CD4-positive, alpha-beta T cell treated with Interleukin-15 for 1 hour (primary cell): ENCODE results near the gene NT5DC1.

ENCODE experiments used
- DNase-seq: peaks from one replicate; pipeline ENCODE4 v3.0.0-alpha.2; 2020

Gene NT5DC1

GRCh38 chr6:116200619-116201249 lies 100.1 kb downstream of the NT5DC1 start:
- DNase-seq = no peak

DNA sequence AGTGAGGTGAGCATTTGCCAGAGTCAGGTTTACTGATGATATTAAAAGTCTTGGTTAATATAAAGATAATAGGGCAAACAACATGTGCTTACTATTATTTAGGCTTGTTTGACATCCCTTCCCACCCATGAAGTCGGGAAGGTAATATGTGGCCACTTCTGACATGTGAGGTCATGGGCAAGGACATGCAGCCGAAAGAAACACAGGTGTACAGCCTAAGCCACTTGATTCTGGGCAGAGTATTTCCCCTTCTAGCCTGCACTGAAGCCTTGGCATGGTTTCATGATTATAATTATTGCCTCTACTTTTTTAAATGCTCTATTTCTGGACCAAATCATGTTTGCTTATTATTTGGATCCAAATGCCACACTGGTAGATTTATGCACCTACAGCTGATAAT lies 100.9 kb downstream of the NT5DC1 start:
- no peak for DNase-seq

DNA sequence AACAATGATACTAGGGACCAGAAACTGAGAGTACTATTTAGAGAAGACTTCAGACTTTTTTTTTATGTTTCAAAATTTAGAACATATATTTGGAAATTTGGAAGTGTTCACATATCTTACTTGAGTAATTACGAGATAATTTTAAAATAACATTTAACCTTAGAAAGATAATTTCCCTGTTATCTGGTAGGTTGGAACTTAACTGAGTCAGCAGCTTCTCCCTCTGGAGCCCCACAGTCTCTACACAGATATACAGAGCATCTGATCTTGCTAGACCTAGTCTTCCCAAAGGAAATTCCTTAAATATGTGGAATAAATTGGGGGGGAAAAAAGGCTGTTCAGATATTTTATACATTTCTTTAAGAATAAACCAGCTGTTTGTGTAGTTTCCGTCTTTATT lies 104.6 kb downstream of the NT5DC1 start:
- DNase-seq = no peak

DNA sequence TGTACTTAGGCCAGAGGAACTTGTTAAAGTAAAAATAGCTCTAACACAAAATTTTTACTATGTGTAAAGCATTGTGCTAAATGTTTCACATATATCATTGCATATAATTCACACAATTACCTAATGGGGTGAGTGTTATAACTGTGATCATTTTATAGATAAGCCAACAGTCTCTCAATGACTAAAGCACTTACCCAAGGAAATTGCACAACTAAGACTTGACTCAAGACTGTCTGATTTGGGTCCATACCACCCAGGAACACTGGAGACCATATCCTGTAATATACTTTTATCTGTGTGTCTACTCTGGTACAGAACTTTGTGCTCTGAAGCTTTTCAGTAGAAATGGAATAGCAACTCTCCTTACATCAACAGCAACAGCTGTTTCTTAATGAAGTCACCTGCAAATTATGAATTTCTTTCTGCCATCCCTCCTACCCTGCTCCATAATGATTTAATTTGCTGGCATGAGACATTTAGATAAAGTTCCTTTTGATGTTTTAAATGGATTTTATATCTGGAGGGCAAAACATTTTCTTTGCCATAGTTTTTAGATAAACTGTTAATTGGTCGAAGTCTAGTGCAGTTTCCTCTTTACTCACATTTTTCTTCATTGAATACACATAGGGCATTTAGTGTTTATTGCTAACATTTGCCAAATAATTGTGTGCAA lies 105.7 kb downstream of the NT5DC1 start:
- DNase-seq = no peak

DNA sequence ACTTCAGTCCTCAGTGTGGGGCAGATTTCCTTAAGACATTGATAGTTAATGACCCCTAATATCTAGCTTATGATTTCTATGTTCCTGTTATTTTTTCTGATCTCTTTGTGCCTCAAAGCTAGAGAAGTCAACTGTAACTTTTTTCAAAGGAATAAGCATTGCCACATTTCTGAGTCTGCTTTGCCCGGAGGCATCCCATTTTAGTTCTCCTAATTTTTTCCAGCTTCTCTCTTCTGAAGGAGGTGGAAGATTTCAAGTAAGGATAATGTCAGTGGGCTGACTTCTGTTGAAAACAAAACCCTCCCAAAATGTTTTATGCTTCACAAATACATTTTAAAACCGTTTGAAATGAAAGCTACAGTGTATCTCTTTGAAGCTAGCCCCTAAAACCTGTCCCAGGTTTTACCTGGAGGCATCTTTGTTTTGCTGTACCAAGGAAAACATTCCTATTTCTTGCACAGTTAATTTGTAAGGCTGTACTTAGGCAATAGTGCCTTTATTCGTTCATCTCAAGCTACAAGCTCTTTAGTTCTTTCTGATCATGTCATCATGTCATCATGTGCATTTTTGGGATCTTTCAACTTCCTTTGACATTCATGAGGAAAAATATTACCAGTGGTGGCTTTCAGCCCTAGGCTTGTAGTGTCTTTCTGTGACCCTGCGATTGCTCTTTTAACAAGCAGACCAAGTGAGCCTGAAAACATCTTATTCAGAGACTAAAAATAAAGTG lies 107.6 kb downstream of the NT5DC1 start:
- DNase-seq = no peak

GRCh38 chr6:116210316-116210715 lies 109.7 kb downstream of the NT5DC1 start:
- DNase-seq = no peak

GRCh38 chr6:116210750-116211425 lies 110.2 kb downstream of the NT5DC1 start:
- no peak for DNase-seq

DNA sequence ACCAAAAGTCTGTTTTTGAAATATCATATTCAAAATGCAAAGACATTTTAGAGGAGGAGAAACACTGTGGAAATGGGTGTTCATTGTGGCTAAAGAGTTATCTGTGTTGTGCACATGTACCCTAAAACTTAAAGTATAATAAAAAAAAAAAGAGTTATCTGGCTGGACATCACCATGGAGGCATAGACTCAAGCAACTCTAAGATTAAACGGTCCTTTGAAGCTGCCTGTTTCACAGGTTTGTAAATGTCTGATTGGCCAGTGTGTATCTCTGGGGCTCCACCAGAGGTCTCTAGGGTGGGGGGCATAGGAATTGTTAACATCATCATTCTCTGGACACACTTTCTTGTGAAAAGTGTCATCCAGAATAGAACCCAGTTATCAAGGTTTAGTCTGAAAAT lies 114.0 kb downstream of the NT5DC1 start:
- DNase-seq = no peak

DNA sequence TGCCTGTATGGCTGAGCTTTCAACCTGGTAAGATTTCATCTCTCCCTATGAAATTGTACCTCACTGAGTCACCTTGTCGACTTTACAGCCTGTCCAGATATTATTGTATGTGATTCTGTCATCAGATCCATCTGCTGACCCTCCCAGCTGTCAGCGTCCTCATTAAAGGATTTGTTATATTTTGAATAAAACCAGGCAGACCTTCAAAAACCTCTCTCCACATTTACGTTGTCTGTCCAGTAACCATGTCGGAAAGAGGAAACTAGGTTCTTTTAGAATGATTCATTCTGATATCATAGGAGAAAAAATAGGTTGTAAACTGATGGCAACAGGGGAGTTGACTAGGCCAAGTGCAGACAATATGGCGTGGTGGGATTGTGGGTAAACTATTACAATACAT lies 114.8 kb downstream of the NT5DC1 start:
- DNase-seq = no peak

- no peak for DNase-seq
Measured at GRCh38 chr6:116217069-116217468, 116.4 kb downstream of the NT5DC1 start.

- no peak for DNase-seq
Measured at GRCh38 chr6:116218172-116218633, 117.5 kb downstream of the NT5DC1 start.

DNA sequence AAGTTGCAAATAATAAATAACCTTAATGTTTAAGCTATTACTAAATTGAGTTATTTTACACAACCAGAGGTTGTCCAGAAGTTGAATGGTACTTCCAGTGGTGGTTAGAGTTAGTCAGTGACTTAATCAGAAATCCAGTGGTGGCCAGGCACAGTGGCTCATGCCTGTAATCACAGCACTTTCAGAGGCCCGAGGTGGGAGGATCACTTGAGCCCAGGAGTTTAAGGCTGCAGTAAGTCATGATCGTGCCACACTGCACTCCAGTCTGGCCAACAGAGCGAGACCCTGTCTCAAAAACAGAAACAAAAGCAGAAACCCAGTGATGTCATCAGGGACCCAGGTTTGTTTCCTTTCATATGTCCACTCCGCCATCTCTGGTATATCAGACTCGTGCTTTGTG lies 118.2 kb downstream of the NT5DC1 start:
- DNase-seq = no peak

DNA sequence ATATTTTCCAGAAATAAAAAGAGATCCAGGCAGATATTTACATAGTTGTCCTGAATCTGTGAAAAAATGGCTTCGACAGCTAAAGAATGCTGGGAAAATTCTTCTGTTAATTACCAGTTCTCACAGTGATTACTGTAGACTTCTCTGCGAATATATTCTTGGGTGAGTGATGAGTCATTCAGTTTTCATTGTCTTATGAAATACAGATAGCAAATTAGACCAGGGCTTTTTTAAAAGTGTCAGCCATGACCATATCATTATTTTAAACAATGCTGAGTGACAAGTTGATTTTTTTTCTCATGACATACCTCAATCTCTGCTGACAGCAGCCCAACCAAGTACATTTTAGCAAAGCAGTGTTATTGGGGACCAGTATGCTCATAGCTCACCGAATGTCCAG lies 120.4 kb downstream of the NT5DC1 start:
- DNase-seq = no peak

- no peak for DNase-seq
Measured at GRCh38 chr6:116221911-116222310, 121.3 kb downstream of the NT5DC1 start.

DNA sequence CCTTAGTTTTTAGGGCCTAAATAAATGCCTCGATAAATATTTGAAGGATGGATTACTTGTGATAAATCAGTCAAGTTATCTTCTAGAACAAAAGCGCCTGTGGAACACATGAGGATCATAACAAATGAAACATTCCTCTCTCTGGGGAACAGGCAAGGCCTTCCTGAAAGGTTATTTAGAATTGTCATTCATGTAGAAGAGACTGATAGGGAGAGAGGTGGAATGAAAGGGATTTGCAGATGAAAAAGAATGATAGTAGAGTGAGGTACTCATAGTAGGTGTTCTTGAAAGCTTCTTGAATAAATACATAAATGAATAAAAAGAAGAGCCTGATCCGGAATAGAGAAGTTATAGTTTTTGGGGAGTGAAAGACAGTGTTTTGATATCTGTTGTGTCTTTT lies 122.7 kb downstream of the NT5DC1 start:
- DNase-seq = no peak

- DNase-seq = peak; percentile 20
Measured at GRCh38 chr6:116229287-116229913, 128.7 kb downstream of the NT5DC1 start.

GRCh38 chr6:116234689-116235088 lies 134.0 kb downstream of the NT5DC1 start:
- DNase-seq = no peak

DNA sequence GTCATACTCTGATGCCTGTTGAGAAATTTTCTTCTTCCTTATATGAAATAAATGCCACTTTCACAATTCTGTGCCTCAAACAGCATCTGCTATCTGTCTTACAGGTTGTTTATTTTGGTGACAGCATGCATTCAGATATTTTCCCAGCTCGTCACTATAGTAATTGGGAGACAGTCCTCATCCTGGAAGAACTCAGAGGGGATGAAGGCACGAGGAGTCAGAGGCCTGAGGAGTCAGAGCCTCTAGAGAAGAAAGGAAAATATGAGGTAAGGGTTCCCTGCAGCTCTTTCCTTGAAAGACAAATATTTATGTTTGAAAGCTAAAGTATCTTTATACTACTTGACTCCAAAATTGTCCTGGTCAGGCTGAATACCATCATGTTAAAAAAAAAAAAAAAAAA lies 137.4 kb downstream of the NT5DC1 start:
- DNase-seq = no peak

DNA sequence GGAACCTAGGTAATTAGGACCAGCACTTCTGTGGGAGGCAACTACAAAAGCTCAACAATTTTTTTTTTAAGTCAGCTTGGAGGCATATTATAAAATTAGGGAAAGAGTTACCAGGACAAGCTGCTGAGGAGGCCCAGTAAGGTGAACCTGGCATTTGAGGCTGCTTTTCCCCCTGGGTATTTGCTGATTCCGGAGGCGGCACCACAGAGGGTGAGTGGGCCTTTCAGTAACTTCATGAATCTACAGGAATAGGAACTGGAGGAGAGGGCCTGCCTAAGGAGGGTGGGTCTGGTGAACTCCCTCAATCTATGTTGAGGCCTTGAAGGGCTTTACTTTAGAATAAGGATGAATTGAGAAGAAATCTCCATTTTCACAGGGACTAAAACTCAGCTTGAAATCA lies 138.6 kb downstream of the NT5DC1 start:
- DNase-seq = no peak

DNA sequence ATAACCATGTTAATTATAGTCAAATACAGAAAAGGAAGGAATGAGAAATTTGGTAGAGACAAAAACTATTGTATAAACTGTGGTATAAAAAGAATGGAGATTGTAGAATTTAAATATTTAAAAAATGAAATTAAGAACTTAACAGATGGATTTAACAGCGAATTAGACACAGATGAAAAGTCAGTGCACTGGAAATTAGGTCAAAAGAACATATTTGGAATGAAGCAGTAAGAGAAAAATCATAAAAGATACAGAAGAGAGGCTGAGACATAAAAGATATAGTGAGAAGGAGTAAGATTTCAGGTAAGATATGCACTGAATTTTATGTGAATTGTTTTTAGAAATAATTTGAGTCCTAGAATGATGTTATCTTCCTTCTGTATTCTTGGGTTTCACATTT lies 139.2 kb downstream of the NT5DC1 start:
- no peak for DNase-seq

DNA sequence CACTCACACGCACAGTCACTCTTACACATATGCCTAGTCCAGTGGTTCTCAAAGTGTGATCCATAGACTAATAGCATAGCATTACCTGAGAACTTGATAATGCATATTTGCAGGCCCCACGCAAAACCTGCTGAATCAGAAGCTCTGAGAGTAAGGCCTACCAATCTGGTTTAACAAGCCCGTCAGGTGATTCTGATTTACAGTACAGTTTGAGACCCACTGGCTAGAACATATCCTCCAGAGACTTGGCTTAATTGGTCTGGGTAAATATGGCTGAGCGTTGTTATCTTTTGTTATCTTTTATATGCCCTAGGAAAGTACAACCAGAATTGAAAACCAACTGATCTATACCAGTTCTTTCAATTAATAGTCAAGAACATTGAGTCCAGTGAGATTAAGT lies 143.6 kb downstream of the NT5DC1 start:
- DNase-seq = no peak

DNA sequence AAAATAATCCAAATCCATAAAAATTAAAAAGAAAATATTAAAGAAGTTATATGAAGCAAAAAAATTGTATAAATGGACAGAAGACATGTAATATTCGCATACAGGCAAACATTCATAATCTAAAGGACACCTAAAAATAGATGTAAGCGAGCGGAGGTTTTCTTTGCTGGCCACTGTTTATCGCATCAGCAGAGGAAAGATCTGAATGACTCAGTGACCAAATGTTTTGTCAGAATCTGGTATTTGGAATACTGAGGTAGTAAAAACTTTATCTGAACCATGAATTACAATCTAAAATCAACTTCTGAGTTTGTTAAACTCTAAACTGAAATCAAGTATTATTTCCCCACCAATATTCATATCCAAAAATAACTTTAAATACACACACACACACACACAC lies 145.4 kb downstream of the NT5DC1 start:
- no peak for DNase-seq

DNA sequence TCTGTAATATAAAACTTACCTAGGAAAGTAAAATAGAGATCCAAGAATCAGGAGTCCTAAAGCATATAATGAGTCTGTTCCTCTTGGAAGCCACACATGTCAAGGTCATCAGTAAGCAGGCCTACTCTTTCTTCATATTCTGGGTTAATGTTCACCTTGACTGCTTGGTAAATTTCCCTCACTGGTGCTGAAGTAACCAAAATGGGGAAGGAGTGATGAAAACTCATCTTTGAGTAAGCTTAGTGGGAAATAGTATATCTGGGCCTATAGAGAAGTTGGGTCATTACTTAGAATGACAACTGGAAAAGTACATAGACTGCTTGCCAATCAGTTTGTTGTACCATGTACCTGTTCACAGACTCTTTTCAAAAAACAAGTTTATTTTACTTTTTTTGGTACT lies 146.6 kb downstream of the NT5DC1 start:
- no peak for DNase-seq
